ENCODE data around the gene MAN2A1. TPM values are rescaled to one million over a fixed set of nuclear protein-coding genes. Genes with fewer than 3 reads are reported as not detected.

The MAN2A1 gene
- total RNA-seq, 1 experiment from 2014 or later = 35.4 TPM

DNA sequence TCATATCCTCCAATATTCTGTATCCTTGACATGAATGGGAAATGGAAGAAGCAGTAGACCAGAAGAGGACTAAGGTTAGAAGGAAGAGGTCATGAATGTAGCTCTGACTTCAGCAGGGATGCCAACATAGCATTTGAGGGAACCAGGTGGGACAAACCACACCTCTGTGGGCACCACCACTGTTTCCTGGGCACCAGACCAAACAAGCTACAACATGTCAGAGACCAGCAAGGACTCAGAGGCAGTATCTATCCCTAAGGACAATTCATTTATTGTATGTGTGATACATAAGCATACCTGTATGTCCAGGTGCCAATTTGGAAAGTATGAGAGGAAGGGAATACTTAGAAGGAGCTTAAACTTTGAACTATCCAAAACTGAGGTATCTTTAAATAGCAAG is 192.8 kb downstream of the MAN2A1 start:
- Histone ChIP-seq H2AFZ (ENCODE audit: low read depth, low read length, poor library complexity, severe bottlenecking) (no peak overlapping the region), H3K4me2 (ENCODE audit: low read length) (no peak overlapping the region), H3K4me1 (ENCODE audit: control insufficient read depth in 1 of 2, insufficient read depth in 2 of 2, low read length in 2 of 2) (peaks cover 0 to 3% of the 10 kb centered on the region in 2 experiments; a peak in 1 of 4 replicates), H3K36me3 (ENCODE audit: control insufficient read depth in 1 of 2, insufficient read depth in 2 of 2, low read length in 2 of 2) (no peaks in the 10 kb centered on the region), H3K27ac (ENCODE audit: low read depth, low read length) (no peak overlapping the region), H3K27me3 (ENCODE audit: insufficient read depth, low read length) (no peaks in the 10 kb centered on the region), H4K20me1 (ENCODE audit: insufficient read depth) (no peaks in the 10 kb centered on the region), H3K9ac (ENCODE audit: low read length) (no peak overlapping the region), H3K9me3 (ENCODE audit: control insufficient read depth in 1 of 2, insufficient read depth in 1 of 2, low read depth in 1 of 2, low read length in 2 of 2) (no peaks in the 10 kb centered on the region), H3K4me3 (replicated peaks in 1 of 2; ENCODE audit: low read depth in 1 of 2, low read length in 2 of 2) (no peak overlapping the region), H3K79me2 (ENCODE audit: insufficient read depth, low read length) (no peaks in the 10 kb centered on the region), H3K9me2 (ENCODE audit: insufficient read depth) (no peaks in the 10 kb centered on the region)
- ChIA-PET CTCF (no interaction called here), POLR2A (no interaction called here), RAD21 (ENCODE audit: low non-redundant PET in 1 of 2, low total read pairs in 2 of 2, uncharacterized antibody in 2 of 2, unreplicated experiment in 2 of 2) (no interaction called here)
- no TSS peak for BruUV-seq (replicated peaks)
- intact Hi-C loops (cut with micrococcal nuclease) = no loop called here
- DNase-seq (ENCODE audit: low read depth, low spot score) = no peak
- ATAC-seq = no peak
- TF ChIP-seq POLR2AphosphoS5 (IDR thresholded peaks at IDR 0.05; ENCODE audit: low read depth, low read length) (no peak), ZNF274 (IDR thresholded peaks at IDR 0.05; ENCODE audit: low read depth, low read length) (no peak), RAD21 (IDR thresholded peaks at IDR 0.05; ENCODE audit: low read depth) (no peak), FOSL1 (IDR thresholded peaks at IDR 0.05; ENCODE audit: low read depth) (no peak), EGR1 (IDR thresholded peaks at IDR 0.05; ENCODE audit: low read depth) (no peak), YY1 (IDR thresholded peaks at IDR 0.05; ENCODE audit: extremely low read depth, insufficient replicate concordance, low read depth, low read length) (no peak), ZFX (IDR thresholded peaks at IDR 0.05) (no peak)

DNA sequence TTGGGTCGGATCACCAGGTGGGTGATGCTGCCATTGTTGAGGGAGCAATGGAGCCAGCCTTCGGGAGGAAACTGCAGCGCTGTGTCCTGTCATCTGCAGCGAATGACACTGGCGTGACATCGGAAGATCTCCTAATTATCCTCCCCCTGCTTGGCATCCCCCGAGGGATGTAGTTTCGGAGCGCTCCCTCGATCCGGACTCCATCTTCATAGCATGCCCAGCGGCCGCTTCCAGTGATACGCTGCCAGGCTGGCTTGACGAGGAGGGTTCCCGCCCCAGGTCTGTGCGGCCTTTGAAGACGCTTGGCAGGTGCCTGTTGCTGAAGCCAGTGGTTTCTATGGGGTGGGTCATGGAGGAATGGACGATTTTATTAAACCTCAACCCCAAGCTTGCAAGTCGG is 194.9 kb downstream of the MAN2A1 start:
- H3K4me1 ChIP-seq (ENCODE audit: control insufficient read depth in 1 of 2, insufficient read depth in 2 of 2, low read length in 2 of 2) = no peaks in the 10 kb centered on the region
- no peaks in the 10 kb centered on the region for H3K79me2 ChIP-seq (ENCODE audit: insufficient read depth, low read length)
- H3K9me2 ChIP-seq (ENCODE audit: insufficient read depth) = no peaks in the 10 kb centered on the region
- RAD21 ChIA-PET (ENCODE audit: low non-redundant PET in 1 of 2, low total read pairs in 2 of 2, uncharacterized antibody in 2 of 2, unreplicated experiment in 2 of 2) = no interaction called here
- CTCF ChIA-PET = no interaction called here
- H2AFZ ChIP-seq (ENCODE audit: low read depth, low read length, poor library complexity, severe bottlenecking) = no peak overlapping the region
- no TSS peak for BruUV-seq (replicated peaks)
- intact Hi-C loops (cut with micrococcal nuclease) = no loop called here
- H3K9ac ChIP-seq (ENCODE audit: low read length) = no peak overlapping the region
- no peak overlapping the region for H3K27ac ChIP-seq (ENCODE audit: low read depth, low read length)
- no peaks in the 10 kb centered on the region for H3K9me3 ChIP-seq (ENCODE audit: control insufficient read depth in 1 of 2, insufficient read depth in 1 of 2, low read depth in 1 of 2, low read length in 2 of 2)
- POLR2A ChIA-PET = no interaction called here
- ATAC-seq (no peak), DNase-seq (ENCODE audit: low read depth, low spot score) (no peak)
- no peak overlapping the region for H3K4me2 ChIP-seq (ENCODE audit: low read length)
- no peaks in the 10 kb centered on the region for H3K36me3 ChIP-seq (ENCODE audit: control insufficient read depth in 1 of 2, insufficient read depth in 2 of 2, low read length in 2 of 2)
- TF ChIP-seq, protein P1, sequence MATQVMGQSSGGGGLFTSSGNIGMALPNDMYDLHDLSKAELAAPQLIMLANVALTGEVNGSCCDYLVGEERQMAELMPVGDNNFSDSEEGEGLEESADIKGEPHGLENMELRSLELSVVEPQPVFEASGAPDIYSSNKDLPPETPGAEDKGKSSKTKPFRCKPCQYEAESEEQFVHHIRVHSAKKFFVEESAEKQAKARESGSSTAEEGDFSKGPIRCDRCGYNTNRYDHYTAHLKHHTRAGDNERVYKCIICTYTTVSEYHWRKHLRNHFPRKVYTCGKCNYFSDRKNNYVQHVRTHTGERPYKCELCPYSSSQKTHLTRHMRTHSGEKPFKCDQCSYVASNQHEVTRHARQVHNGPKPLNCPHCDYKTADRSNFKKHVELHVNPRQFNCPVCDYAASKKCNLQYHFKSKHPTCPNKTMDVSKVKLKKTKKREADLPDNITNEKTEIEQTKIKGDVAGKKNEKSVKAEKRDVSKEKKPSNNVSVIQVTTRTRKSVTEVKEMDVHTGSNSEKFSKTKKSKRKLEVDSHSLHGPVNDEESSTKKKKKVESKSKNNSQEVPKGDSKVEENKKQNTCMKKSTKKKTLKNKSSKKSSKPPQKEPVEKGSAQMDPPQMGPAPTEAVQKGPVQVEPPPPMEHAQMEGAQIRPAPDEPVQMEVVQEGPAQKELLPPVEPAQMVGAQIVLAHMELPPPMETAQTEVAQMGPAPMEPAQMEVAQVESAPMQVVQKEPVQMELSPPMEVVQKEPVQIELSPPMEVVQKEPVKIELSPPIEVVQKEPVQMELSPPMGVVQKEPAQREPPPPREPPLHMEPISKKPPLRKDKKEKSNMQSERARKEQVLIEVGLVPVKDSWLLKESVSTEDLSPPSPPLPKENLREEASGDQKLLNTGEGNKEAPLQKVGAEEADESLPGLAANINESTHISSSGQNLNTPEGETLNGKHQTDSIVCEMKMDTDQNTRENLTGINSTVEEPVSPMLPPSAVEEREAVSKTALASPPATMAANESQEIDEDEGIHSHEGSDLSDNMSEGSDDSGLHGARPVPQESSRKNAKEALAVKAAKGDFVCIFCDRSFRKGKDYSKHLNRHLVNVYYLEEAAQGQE (IDR thresholded peaks at IDR 0.05; ENCODE audit: low read depth) = no peak
- TF ChIP-seq, protein P2, sequence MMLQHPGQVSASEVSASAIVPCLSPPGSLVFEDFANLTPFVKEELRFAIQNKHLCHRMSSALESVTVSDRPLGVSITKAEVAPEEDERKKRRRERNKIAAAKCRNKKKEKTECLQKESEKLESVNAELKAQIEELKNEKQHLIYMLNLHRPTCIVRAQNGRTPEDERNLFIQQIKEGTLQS (IDR thresholded peaks at IDR 0.05) = no peak
- TF ChIP-seq MAX (IDR thresholded peaks at IDR 0.05) = no peak
- TF ChIP-seq ZNF274 (IDR thresholded peaks at IDR 0.05; ENCODE audit: low read depth, low read length) = no peak
- TF ChIP-seq ZBTB33 (IDR thresholded peaks at IDR 0.05; ENCODE audit: extremely low read depth, insufficient replicate concordance, low read length) = no peak
- no peak for TF ChIP-seq FOSL1 (IDR thresholded peaks at IDR 0.05; ENCODE audit: low read depth)
- no peak overlapping the region for H3K4me3 ChIP-seq (replicated peaks in 1 of 2; ENCODE audit: low read depth in 1 of 2, low read length in 2 of 2)
- H3K27me3 ChIP-seq (ENCODE audit: insufficient read depth, low read length) = no peaks in the 10 kb centered on the region
- H4K20me1 ChIP-seq (ENCODE audit: insufficient read depth) = no peaks in the 10 kb centered on the region

All from HCT116 (cell line).